Muscle of leg (tissue), 11 donors: ENCODE measurements around the gene FREM2. TPM values are rescaled to one million over a fixed set of nuclear protein-coding genes. Genes with fewer than 3 reads are reported as not detected.

Source experiments
- DNase-seq: peaks from one replicate; pipeline ENCODE4 v3.0.0; 2013
- H3K27ac ChIP-seq: one replicate; pipeline ENCODE4 v1.5.1; 2013; ENCODE audit warnings: mild to moderate bottlenecking, low read length, control low read depth
- H3K27me3 ChIP-seq: one replicate; pipeline ENCODE4 v1.6.1; 2013; ENCODE audit warnings: low read length; ENCODE audit not compliant: control insufficient read depth, insufficient read depth
- H3K36me3 ChIP-seq: one replicate; pipeline ENCODE4 v1.6.1; 2013; ENCODE audit warnings: low read length; ENCODE audit not compliant: control insufficient read depth, insufficient read depth
- H3K4me1 ChIP-seq: one replicate; pipeline ENCODE4 v1.6.1; 2013; ENCODE audit warnings: low read length; ENCODE audit not compliant: control insufficient read depth, insufficient read depth
- H3K4me3 ChIP-seq: one replicate; pipeline ENCODE4 v1.5.1; 2013; ENCODE audit warnings: low read length, control low read depth
- H3K9me3 ChIP-seq: replicated peaks from 2 replicates; pipeline ENCODE4 v1.6.1; 2013; ENCODE audit warnings: low read depth, low read length; ENCODE audit not compliant: control insufficient read depth
- WGBS: methylation state at CpG from one replicate; pipeline ENCODE4 v1.1.5; 2013; ENCODE audit warnings: missing lambda C conversion rate; ENCODE audit not compliant: insufficient coverage; 5-methylcytosine and 5-hydroxymethylcytosine counted together
- polyA plus RNA-seq, 8 donors: library from polyadenylated mRNA; unstranded; fragments of 120-200 nt; gene quantifications; one replicate each; pipeline versions ENCODE4 v1.2.1 to v1.2.3, GENCODE V29; 2013; ENCODE audit warnings: inconsistent platforms in 1 of 8, low replicate concordance in 1 of 8; ENCODE audit not compliant: insufficient read length in 8 of 8, insufficient read depth in 1 of 8
- total RNA-seq: library from RNA; stranded (reverse); fragments of 120-200 nt; gene quantifications from one replicate; pipeline ENCODE4 v1.2.4, GENCODE V29; 2013

FREM2 gene
- total and polyA plus RNA-seq, 9 donors = 4.0 to 18.0 (median 8.5) TPM

DNA sequence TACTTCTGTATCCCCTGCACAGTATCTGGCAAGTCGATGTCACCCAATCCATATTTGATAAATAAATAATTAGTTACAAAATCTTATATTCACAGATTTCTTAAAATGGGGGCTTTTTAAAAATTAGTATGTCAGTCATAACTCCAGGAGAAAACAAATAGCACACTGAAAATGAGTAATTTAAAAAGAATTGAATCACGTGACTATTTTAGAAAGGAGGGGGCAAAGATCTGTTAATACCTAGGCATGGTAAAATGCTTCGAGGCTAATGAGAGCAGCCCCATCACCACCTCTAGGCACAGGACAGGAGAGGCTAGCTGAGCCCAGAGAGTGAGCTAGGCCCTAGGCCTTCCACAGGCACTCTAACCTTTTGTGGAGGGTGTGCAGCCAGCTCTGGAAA lies 94.7 kb downstream of the FREM2 start:
- Histone ChIP-seq H3K27me3 (no peaks in the 10 kb centered on the region), H3K27ac (no peak overlapping the region), H3K4me3 (no peak overlapping the region), H3K36me3 (no peaks in the 10 kb centered on the region), H3K4me1 (no peaks in the 10 kb centered on the region), H3K9me3 (no peaks in the 10 kb centered on the region)
- DNase-seq = no peak
- no CpG with 5 or more reads among the region's 3 CpGs for WGBS

- no peaks in the 10 kb centered on the region for H3K9me3 ChIP-seq
- no peaks in the 10 kb centered on the region for H3K36me3 ChIP-seq
- H3K4me3 ChIP-seq = no peak overlapping the region
- H3K27me3 ChIP-seq = no peaks in the 10 kb centered on the region
- no peaks in the 10 kb centered on the region for H3K4me1 ChIP-seq
- WGBS = 67% methylated on average over 11 of the region's 15 CpGs
- H3K27ac ChIP-seq = no peak overlapping the region
- DNase-seq = peak; percentile 5
Measured at GRCh38 chr13:38784036-38784880, 97.4 kb downstream of the FREM2 start.

DNA sequence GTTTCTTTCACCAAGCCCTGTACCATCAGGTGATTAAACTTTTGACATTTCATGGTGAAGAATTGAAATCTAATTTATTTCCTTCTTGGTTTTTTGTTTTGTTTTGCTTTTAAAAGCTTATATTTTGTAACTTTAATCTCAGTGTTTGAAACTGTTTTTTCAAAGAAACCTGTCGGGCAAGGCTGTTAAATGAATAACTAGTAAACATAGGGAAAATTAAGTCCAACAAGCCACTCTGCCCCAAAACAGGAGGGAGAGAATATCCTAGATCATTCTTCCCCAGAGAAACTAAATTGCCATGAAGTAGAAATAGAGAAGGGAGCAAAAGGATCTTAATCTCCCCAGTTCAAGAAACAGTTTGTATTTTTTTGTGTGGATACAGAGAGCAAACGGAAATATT lies 98.2 kb downstream of the FREM2 start:
- Histone ChIP-seq H3K27ac (no peak overlapping the region), H3K27me3 (no peaks in the 10 kb centered on the region), H3K4me1 (no peaks in the 10 kb centered on the region), H3K36me3 (no peaks in the 10 kb centered on the region), H3K9me3 (no peaks in the 10 kb centered on the region), H3K4me3 (no peak overlapping the region)
- no peak for DNase-seq
- WGBS = no CpG with 5 or more reads among the region's 2 CpGs

- no peaks in the 10 kb centered on the region for H3K4me1 ChIP-seq
- DNase-seq = no peak
- WGBS = no CpG with 5 or more reads among the region's 1 CpG
- H3K4me3 ChIP-seq = no peak overlapping the region
- H3K27ac ChIP-seq = no peak overlapping the region
- no peaks in the 10 kb centered on the region for H3K36me3 ChIP-seq
- no peaks in the 10 kb centered on the region for H3K27me3 ChIP-seq
- no peaks in the 10 kb centered on the region for H3K9me3 ChIP-seq
Measured at GRCh38 chr13:38785490-38785889, 98.6 kb downstream of the FREM2 start.

DNA sequence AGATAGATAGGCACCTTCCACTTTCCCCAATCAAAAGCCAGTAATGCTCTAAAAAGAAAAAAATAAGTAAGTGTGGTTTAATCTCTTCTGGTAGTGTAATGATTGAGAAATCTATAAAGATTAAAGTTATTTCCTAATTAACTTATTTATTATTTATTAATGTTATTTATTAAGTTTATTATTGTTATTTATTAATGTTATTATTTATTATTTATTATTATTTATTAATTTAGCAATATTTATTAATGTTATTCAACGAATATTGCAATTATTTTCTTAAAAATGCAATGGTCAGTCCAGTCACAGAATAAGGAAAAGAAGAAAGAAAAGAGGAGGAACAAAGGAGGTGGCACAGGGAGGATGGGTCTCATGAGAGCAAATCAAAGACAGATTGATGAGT lies 100.7 kb downstream of the FREM2 start:
- H3K4me1 ChIP-seq = no peaks in the 10 kb centered on the region
- no peaks in the 10 kb centered on the region for H3K36me3 ChIP-seq
- no peaks in the 10 kb centered on the region for H3K27me3 ChIP-seq
- no CpG with 5 or more reads among the region's 1 CpG for WGBS
- H3K4me3 ChIP-seq = no peak overlapping the region
- DNase-seq = no peak
- H3K9me3 ChIP-seq = no peaks in the 10 kb centered on the region
- no peak overlapping the region for H3K27ac ChIP-seq

- H3K4me3 ChIP-seq = no peak overlapping the region
- WGBS = no CpG with 5 or more reads among the region's 1 CpG
- no peaks in the 10 kb centered on the region for H3K4me1 ChIP-seq
- H3K9me3 ChIP-seq = no peaks in the 10 kb centered on the region
- no peak for DNase-seq
- H3K36me3 ChIP-seq = no peaks in the 10 kb centered on the region
- H3K27ac ChIP-seq = no peak overlapping the region
- H3K27me3 ChIP-seq = no peaks in the 10 kb centered on the region
Measured at GRCh38 chr13:38796890-38797289, 110.0 kb downstream of the FREM2 start.

DNA sequence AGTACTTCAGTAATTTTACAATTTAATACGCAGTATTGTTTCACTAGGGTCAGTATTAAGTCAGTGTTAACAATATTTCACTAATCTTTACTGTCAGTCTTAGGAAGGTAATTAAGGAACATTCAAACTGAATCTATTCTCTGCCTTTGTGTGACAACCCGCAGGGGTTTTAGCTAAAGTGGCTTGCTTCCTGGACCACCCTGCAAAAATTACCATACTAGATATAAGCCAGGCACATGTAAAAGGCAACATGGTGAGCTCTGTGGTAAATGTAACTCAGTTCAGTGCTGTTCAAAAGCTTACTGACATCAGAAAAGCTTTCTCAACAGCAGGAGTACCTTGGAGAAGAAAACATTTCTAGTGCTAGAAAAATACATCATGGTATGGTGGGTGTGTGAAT lies 116.7 kb downstream of the FREM2 start:
- H3K27me3 ChIP-seq = no peaks in the 10 kb centered on the region
- H3K27ac ChIP-seq = no peak overlapping the region
- no peak for DNase-seq
- no CpG with 5 or more reads among the region's 2 CpGs for WGBS
- H3K36me3 ChIP-seq = no peaks in the 10 kb centered on the region
- H3K9me3 ChIP-seq = no peaks in the 10 kb centered on the region
- H3K4me3 ChIP-seq = no peak overlapping the region
- no peaks in the 10 kb centered on the region for H3K4me1 ChIP-seq

DNA sequence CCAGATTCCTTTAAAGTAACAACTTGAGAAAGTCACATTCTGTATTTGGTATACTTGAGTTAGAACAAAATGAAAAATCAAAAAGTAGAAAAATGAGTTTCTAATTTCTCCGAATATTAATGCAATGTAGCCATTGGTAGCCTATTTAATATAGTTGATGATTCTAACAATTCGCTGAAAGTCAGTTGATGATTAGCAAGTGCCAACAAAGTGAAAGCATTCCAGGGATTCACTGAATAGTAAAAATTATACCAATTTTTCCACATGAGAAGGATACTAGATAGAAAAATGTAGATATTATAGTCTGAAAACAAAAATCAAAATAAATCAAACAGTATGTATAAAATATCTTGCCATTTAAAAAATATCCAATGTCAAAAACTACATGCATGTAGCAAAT lies 117.2 kb downstream of the FREM2 start:
- no peaks in the 10 kb centered on the region for H3K4me1 ChIP-seq
- no peaks in the 10 kb centered on the region for H3K27me3 ChIP-seq
- H3K36me3 ChIP-seq = no peaks in the 10 kb centered on the region
- H3K27ac ChIP-seq = no peak overlapping the region
- H3K4me3 ChIP-seq = no peak overlapping the region
- no CpG with 5 or more reads among the region's 2 CpGs for whole genome bisulfite sequencing
- no peak for DNase-seq
- no peaks in the 10 kb centered on the region for H3K9me3 ChIP-seq

DNA sequence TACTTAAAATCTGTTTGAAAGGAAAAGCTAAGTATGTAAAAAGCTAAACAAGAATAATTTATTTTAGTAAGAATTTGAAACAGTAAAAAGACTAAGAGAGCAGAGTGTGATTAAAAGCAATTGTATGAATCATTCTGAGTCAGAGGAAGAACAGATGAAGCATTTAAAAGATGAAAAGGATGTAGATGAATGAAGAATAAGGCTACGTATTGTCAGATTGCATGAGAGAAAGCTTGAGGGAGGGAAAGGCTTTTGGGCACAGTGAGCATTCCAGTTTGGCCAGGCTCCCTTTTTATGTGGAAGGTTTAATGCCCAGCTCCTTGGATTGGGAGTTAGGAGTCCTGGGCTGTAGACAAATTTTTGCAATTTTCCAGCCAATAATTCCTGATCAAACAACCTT lies 117.7 kb downstream of the FREM2 start:
- DNase-seq = no peak
- no peaks in the 10 kb centered on the region for H3K27me3 ChIP-seq
- WGBS = 100% methylated on average over 1 of the region's 1 CpG

GRCh38 chr13:38814331-38814730 lies 127.5 kb downstream of the FREM2 start:
- Histone ChIP-seq H3K4me3 (no peak overlapping the region), H3K4me1 (no peaks in the 10 kb centered on the region), H3K27me3 (no peaks in the 10 kb centered on the region), H3K27ac (no peak overlapping the region), H3K9me3 (peaks cover 7% of the 10 kb centered on the region), H3K36me3 (no peaks in the 10 kb centered on the region)
- WGBS = no CpG with 5 or more reads among the region's 1 CpG
- DNase-seq = no peak

More for the DNA sequence above, 117.7 kb downstream of the FREM2 start:
- Histone ChIP-seq H3K4me3 (no peak overlapping the region), H3K27ac (no peak overlapping the region), H3K4me1 (no peaks in the 10 kb centered on the region), H3K9me3 (peaks cover 4% of the 10 kb centered on the region), H3K36me3 (no peaks in the 10 kb centered on the region)
